Fibroblast of villous mesenchyme (primary cell): ENCODE data around the gene FCRL4. TPM values are rescaled to one million over a fixed set of nuclear protein-coding genes. Genes with fewer than 3 reads are reported as not detected.

Experiments used
- DNase-seq: peaks from one replicate; pipeline ENCODE4 v3.0.0-alpha.2; 2010; ENCODE audit warnings: low read depth
- H3K4me3 ChIP-seq: 2 replicates; pipeline ENCODE4 v1.5.1; 2011; ENCODE audit warnings: low read depth, mild to moderate bottlenecking, low read length
- total RNA-seq: library from RNA; depleted of rRNA; stranded (reverse); fragments of >200 nt; gene quantifications from 2 replicates; pipeline ENCODE4 v1.2.3, GENCODE V29; 2012
- TF ChIP-seq, protein P1 (sequence below): IDR thresholded peaks from 2 replicates; pipeline ENCODE4 v1.5.1; 2012; ENCODE audit warnings: low read depth, mild to moderate bottlenecking, low read length; ENCODE audit not compliant: insufficient read depth

Gene FCRL4
- not detected in 2 replicates for total RNA-seq

DNA sequence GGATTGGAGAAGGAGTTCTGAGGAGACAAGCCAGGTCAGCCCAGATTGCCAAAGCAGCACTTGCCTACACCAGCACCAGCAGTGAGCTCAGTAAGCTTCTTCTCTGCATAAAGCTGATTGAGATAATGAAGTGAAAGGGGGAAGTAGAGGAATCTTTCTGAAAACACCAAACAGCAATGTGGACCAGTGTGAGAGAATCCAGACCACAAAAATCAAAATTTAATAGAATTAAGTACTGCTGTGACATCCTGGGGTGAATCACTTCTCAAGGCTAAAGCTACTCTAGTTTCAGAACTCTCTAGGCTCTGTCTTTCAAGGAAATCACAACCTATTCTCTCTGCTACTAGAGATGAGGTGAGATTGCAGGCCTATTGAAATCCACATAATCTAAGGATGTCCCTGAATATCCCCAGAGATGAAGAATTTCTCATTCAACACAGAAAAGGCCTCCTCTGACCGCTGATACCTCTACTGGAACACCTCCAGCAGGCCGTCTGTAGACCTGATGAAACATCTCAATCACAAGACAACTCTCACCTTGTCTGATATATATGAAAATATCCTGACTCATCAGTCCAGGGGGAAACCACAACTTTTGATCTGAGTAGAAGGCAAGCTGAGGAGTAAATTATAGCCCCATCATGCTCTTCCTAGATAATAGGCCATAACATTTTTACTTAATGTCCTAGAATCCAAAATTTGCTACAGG lies at the start of gene FCRL4:
FCRL4 (minus strand) TSS at position 127 of the 709 bp plus-strand sequence. CDS start 141 bp downstream, outside the sequence.
- TF ChIP-seq, protein P1, sequence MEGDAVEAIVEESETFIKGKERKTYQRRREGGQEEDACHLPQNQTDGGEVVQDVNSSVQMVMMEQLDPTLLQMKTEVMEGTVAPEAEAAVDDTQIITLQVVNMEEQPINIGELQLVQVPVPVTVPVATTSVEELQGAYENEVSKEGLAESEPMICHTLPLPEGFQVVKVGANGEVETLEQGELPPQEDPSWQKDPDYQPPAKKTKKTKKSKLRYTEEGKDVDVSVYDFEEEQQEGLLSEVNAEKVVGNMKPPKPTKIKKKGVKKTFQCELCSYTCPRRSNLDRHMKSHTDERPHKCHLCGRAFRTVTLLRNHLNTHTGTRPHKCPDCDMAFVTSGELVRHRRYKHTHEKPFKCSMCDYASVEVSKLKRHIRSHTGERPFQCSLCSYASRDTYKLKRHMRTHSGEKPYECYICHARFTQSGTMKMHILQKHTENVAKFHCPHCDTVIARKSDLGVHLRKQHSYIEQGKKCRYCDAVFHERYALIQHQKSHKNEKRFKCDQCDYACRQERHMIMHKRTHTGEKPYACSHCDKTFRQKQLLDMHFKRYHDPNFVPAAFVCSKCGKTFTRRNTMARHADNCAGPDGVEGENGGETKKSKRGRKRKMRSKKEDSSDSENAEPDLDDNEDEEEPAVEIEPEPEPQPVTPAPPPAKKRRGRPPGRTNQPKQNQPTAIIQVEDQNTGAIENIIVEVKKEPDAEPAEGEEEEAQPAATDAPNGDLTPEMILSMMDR: no peak
- H3K4me3 ChIP-seq: no peak within 1 kb of the TSS
- no peak for DNase-seq

DNA sequence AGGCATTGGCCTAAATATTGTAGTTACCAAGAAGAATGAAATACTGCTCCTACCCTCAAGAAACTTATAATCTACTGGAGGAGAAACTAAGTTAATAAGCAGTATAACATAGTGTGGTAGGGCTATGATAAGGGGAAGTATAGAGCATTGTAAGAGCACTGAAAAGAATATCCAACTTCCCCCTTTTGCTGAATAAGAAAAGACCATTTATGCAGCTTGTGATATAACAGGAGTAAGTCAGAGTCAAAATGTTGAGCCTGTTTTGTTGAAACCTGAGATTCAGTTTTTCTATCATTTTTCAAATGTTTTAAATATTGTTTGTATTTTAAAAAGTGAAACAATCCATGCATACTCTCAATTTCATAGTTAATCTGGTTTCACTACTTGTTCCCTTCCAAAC lies 48.3 kb upstream of the FCRL4 start:
- DNase-seq: no peak
- TF ChIP-seq, protein P1: no peak
- H3K4me3 ChIP-seq: no peak overlapping the region

DNA sequence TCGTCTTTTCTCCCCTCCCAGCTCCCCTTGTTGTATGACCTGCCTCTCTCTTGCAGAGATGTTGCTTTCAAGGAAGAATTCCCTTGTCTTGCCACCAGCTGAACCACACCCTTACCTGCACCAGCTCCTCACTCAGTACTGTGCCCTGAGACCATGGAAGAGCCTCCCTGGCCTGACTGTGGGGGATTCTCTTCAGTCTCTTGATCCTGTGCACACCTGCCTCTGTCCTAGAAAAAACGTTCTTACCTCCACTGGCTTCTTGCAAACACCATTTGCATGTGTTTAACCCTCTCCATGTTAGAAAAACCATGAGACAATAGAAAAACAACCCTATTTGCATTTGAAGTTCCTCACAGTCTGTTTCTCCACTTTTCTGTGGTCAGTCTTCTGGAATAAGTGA lies 43.3 kb upstream of the FCRL4 start:
- no peak for DNase-seq
- TF ChIP-seq, protein P1: no peak
- no peak overlapping the region for H3K4me3 ChIP-seq

DNA sequence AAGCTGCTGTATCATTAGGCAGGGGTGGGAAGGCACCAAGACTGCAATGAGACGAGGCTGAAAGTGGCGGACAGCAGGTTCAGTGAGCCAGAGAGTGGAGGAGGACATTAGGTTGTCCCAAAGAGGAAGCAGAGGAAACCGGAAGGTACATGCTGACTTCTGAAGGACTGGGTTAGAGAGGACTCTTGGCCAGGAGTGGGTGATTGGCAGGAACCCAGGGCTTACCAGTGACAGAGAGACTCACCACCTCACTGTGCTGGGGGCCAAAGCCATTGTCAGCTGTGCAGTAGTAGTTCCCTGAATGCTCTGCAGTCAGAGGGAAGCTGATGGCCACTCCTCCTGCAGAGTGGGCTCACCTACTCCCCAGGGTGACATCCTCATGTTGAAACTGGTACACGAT lies 41.9 kb upstream of the FCRL4 start:
- TF ChIP-seq, protein P1: no peak

DNA sequence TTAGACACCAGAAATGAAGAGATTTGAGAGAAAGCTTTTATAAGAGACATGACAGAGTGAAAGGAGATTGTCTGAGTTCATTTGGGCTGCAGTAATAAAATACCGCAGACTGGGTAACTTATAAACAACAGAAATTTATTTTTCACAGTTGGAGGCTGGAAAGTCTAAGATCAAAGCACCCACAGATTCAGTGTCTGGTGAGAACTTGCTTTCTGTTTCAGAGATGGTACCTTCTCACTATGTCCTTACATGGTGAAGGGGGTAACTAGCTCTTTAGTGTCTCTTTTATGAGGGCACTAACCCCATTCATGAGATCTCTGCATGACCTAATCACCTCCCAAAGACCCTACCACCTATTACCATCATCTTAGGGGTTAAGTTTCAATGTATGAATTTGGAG lies 30.9 kb upstream of the FCRL4 start:
- TF ChIP-seq, protein P1: no peak
- no peak overlapping the region for H3K4me3 ChIP-seq
- DNase-seq: no peak

More for the DNA sequence above, 41.9 kb upstream of the FCRL4 start:
- no peak overlapping the region for H3K4me3 ChIP-seq
- DNase-seq: no peak

DNA sequence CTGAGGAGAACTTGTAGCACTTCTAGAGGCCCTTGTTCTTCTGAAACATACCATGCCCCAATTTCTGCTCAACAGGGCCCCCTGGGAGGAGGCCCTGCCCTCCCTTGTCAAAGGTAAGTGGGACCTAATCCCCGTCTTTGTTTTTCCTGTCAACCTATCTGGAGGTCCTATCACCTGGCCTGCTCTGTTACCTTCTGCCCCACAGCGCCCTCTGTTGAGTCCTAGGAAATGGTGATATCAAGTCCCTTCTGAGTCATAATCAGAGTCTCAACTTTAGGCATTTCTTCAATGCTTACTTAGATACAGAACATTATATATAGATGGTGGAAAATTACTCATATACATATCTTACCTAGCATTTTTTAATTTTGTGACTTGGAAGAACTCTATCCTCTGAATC lies 28.2 kb upstream of the FCRL4 start:
- TF ChIP-seq, protein P1: no peak
- DNase-seq: no peak
- no peak overlapping the region for H3K4me3 ChIP-seq

DNA sequence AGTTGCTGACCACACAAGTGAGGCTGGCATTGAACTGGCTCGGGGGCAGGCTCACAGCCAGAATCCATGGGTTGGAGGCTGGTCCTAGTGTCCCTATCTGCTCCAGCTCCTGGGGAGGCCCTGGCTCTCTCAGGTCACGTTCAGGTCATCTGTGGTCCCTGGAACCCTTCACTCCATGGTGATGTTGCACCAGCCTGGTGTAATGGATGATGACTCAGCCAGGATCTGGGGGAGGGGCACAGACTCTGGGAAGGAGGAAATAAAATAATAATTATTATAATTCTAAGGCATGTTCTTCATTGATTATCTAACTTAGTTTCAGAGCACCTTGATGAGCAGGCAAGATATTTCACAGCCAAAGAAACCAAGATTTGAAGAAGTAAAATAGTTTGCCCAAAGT lies 26.6 kb upstream of the FCRL4 start:
- no peak for DNase-seq
- TF ChIP-seq, protein P1: no peak
- no peak overlapping the region for H3K4me3 ChIP-seq
